ENCODE results near the gene KCNJ8. TPM values are rescaled to one million over a fixed set of nuclear protein-coding genes. Genes with fewer than 3 reads are reported as not detected.
"Not testable (repeated sequence)": the region's sequence is repeated elsewhere in the genome, so short reads cannot be mapped to it uniquely, and the experiment has no call there.

KCNJ8 gene
- total RNA-seq, 4 donors from 2014 or later = 12.2 to 34.5 (median 26.4) TPM

- no peak for ATAC-seq (ENCODE audit: low FRiP score)
- TF ChIP-seq, protein P1, sequence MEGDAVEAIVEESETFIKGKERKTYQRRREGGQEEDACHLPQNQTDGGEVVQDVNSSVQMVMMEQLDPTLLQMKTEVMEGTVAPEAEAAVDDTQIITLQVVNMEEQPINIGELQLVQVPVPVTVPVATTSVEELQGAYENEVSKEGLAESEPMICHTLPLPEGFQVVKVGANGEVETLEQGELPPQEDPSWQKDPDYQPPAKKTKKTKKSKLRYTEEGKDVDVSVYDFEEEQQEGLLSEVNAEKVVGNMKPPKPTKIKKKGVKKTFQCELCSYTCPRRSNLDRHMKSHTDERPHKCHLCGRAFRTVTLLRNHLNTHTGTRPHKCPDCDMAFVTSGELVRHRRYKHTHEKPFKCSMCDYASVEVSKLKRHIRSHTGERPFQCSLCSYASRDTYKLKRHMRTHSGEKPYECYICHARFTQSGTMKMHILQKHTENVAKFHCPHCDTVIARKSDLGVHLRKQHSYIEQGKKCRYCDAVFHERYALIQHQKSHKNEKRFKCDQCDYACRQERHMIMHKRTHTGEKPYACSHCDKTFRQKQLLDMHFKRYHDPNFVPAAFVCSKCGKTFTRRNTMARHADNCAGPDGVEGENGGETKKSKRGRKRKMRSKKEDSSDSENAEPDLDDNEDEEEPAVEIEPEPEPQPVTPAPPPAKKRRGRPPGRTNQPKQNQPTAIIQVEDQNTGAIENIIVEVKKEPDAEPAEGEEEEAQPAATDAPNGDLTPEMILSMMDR (IDR thresholded peaks at IDR 0.05) = no peak
- no peak for DNase-seq (ENCODE audit: low spot score)
Measured at GRCh38 chr12:21814814-21815213, 40.3 kb upstream of the KCNJ8 start.

DNA sequence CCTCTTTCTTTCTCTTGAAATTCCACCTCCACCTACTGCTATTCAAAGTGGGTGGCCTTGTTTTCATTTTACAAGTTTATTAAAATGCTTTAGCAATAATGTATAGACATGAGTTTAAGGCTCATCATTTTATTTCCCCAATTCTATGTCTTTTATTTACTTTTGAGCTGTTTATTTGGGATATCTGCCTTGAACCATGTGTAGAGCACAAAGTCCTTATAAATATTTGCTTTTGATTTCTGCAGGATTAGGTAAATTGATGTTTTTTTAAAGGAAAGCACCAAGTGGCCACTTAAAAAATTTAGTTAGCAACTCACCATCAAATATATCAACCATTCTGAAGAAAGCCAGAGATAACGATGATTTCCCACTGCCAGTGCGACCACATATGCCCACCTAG, 39.8 kb upstream of the KCNJ8 start:
- TF ChIP-seq, protein P1 (IDR thresholded peaks at IDR 0.05) = no peak
- no peak for ATAC-seq (ENCODE audit: low FRiP score)
- DNase-seq (ENCODE audit: low spot score) = no peak

- no peak for DNase-seq (ENCODE audit: low spot score)
- no peak for ATAC-seq (ENCODE audit: low FRiP score)
- TF ChIP-seq, protein P1 (IDR thresholded peaks at IDR 0.05) = no peak
Measured at GRCh38 chr12:21813751-21814150, 39.2 kb upstream of the KCNJ8 start.

- DNase-seq (ENCODE audit: low spot score) (no peak), ATAC-seq (ENCODE audit: low FRiP score) (no peak)
- TF ChIP-seq, protein P1 (IDR thresholded peaks at IDR 0.05) = no peak
Measured at GRCh38 chr12:21813125-21813524, 38.6 kb upstream of the KCNJ8 start.

DNA sequence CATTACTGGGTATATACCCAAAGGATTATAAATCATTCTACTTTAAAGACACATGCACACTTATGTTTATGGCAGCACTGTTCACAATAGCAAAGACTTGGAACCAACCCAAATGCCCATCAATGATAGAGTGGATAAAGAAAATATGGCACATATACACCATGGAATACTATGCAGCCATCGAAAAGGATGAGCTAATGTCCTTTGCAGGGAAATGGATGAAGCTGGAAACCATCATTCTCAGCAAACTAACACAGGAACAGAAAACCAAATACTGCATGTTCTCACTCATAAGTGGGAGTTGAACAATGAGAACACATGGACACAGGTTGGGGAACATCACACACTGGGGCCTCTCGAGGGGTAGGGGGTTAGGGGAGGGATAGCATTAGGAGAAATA, 37.8 kb upstream of the KCNJ8 start:
- not testable (repeated sequence) for DNase-seq (ENCODE audit: low spot score); ATAC-seq (ENCODE audit: low FRiP score)

DNA sequence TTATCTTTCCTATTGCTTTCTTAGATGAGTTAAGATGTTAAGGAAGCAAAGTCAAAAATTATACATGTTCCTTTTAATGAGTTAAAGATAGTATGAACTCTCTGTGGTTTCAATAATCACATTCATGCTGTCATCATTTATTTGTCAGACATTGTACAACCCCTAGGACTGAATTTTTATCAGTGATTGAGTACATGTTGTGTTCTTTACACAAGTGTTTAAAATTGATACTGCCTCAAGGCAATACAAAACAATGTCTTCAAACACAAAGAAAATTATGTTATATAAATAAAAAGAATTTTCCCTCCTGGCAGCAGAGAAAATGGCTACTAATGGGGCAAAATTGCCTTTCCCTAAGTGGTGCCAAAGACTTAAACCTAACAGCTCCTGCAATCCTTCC, 34.6 kb upstream of the KCNJ8 start:
- DNase-seq (ENCODE audit: low spot score) = no peak
- TF ChIP-seq, protein P1 (IDR thresholded peaks at IDR 0.05) = no peak
- ATAC-seq (ENCODE audit: low FRiP score) = no peak

- ATAC-seq (ENCODE audit: low FRiP score) = no peak
- DNase-seq (ENCODE audit: low spot score) = no peak
- TF ChIP-seq, protein P1 (IDR thresholded peaks at IDR 0.05) = no peak
Measured at GRCh38 chr12:21806255-21806654, 31.7 kb upstream of the KCNJ8 start.

Measured in omental fat pad (tissue), 4 donors.